Measurements from ENCODE around the gene FARSA.

Gene FARSA

GRCh38 chr19:12947702-12948611, 14.4 kb upstream of the FARSA start:
- no peak overlapping the region for H3K4me3 ChIP-seq (ENCODE audit: low read depth, low read length)
- in situ Hi-C loops (cut with HindIII; ENCODE audit: low sequenced_read_pairs) = no loop called here
- no peak for TF ChIP-seq CTCF (IDR thresholded peaks at IDR 0.05; ENCODE audit: low read depth, low read length, missing control alignments)
- no peak for DNase-seq (ENCODE audit: low read depth)

- DNase-seq (ENCODE audit: low read depth) = no peak
- no peak for TF ChIP-seq CTCF (IDR thresholded peaks at IDR 0.05; ENCODE audit: low read depth, low read length, missing control alignments)
- in situ Hi-C loops (cut with HindIII; ENCODE audit: low sequenced_read_pairs) = no loop called here
- H3K4me3 ChIP-seq (ENCODE audit: low read depth, low read length) = peak overlapping the region; percentile 72
These were observed 13.4 kb upstream of the FARSA start for GRCh38 chr19:12946731-12947496.

GRCh38 chr19:12946092-12946721, 12.7 kb upstream of the FARSA start:
- in situ Hi-C loops (cut with HindIII; ENCODE audit: low sequenced_read_pairs) = no loop called here
- no peak for TF ChIP-seq CTCF (IDR thresholded peaks at IDR 0.05; ENCODE audit: low read depth, low read length, missing control alignments)
- peak; percentile 58 for DNase-seq (ENCODE audit: low read depth)
- peak overlapping the region; percentile 72 for H3K4me3 ChIP-seq (ENCODE audit: low read depth, low read length)

GRCh38 chr19:12945479-12946091, 12.1 kb upstream of the FARSA start, which contains the start of gene RAD23A:
TSS of gene RAD23A (plus strand) at chr19:12945862. CDS start at chr19:12945949, 87 bp downstream.
- in situ Hi-C loops (cut with HindIII; ENCODE audit: low sequenced_read_pairs) = no loop called here
- no peak for TF ChIP-seq CTCF (IDR thresholded peaks at IDR 0.05; ENCODE audit: low read depth, low read length, missing control alignments)
- peak; percentile 96 for DNase-seq (ENCODE audit: low read depth)
- peak within 1 kb of the TSS; percentile 72 for H3K4me3 ChIP-seq (ENCODE audit: low read depth, low read length)

- H3K4me3 ChIP-seq (ENCODE audit: low read depth, low read length) = no peak overlapping the region
- in situ Hi-C loops (cut with HindIII; ENCODE audit: low sequenced_read_pairs) = no loop called here
- DNase-seq (ENCODE audit: low read depth) = no peak
- no peak for TF ChIP-seq CTCF (IDR thresholded peaks at IDR 0.05; ENCODE audit: low read depth, low read length, missing control alignments)
These were observed 10.7 kb upstream of the FARSA start for GRCh38 chr19:12944104-12944674.
